ENCODE data around the gene CRLF2. TPM values are rescaled to one million over a fixed set of nuclear protein-coding genes. Genes with fewer than 3 reads are reported as not detected.

Gene CRLF2
- polyA plus RNA-seq, 1 experiment: not detected

GRCh38 chrX:1151378-1152077 lies 60.9 kb downstream of the CRLF2 start:
- Histone ChIP-seq H3K36me3 (ENCODE audit: control insufficient read depth, insufficient read depth, low read length) (no peaks in the 10 kb centered on the region), H3K27me3 (ENCODE audit: control insufficient read depth, insufficient read depth, low read length) (0 out of 2 replicates have a peak, but pooled peaks cover 2% of the 10 kb centered on the region), H3K4me3 (ENCODE audit: low read depth, low read length) (no peak overlapping the region)
- no peak for DNase-seq (ENCODE audit: low read depth)
- POLR2A ChIA-PET: no interaction called here
- CTCF ChIA-PET: no interaction called here
- no peak for TF ChIP-seq CTCF (IDR thresholded peaks at IDR 0.05; ENCODE audit: insufficient read depth, low read depth, low read length)

DNA sequence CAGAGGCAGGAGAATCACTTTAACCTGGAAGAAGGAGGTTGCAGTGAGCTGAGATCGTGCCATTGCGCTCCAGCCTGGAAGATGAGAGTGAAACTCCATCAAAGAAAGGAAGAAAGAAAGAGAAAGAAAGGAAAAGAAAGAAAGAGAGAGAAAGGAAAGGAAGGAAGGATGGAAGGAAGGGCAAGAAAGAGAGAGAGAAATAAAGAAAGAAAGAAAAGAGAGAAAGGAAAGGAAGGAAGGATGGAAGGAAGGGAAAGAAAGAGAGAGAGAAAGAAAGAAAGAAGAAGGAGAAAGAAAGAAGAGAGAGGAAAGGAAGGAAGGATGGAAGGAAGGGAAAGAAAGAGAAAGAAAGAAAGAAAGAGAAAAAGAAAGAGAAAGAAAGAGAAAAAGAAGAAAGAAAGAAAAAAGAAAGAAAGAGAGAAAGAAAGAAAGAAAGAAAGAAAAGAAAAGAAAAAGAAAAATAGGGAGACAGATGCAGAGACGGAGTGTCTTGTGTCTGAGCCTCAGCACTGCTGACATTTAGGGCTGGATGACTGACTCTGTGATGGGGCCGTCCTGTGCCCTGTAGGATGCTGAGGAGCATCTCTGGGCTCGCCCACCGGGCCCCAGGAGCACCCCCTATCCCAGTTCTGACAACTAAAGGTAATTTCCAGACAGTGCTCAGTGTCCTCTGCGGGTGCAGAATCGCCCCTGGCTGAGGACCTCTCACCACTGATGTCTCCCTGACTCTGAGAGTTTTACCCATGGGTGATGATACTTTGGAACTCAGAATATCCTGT lies 61.7 kb downstream of the CRLF2 start:
- Histone ChIP-seq H3K4me3 (ENCODE audit: low read depth, low read length) (no peak overlapping the region), H3K36me3 (ENCODE audit: control insufficient read depth, insufficient read depth, low read length) (no peaks in the 10 kb centered on the region), H3K27me3 (ENCODE audit: control insufficient read depth, insufficient read depth, low read length) (0 out of 2 replicates have a peak, but pooled peaks cover 2% of the 10 kb centered on the region)
- no peak for TF ChIP-seq CTCF (IDR thresholded peaks at IDR 0.05; ENCODE audit: insufficient read depth, low read depth, low read length)
- no peak for DNase-seq (ENCODE audit: low read depth)
- ChIA-PET CTCF (no interaction called here), POLR2A (no interaction called here)

DNA sequence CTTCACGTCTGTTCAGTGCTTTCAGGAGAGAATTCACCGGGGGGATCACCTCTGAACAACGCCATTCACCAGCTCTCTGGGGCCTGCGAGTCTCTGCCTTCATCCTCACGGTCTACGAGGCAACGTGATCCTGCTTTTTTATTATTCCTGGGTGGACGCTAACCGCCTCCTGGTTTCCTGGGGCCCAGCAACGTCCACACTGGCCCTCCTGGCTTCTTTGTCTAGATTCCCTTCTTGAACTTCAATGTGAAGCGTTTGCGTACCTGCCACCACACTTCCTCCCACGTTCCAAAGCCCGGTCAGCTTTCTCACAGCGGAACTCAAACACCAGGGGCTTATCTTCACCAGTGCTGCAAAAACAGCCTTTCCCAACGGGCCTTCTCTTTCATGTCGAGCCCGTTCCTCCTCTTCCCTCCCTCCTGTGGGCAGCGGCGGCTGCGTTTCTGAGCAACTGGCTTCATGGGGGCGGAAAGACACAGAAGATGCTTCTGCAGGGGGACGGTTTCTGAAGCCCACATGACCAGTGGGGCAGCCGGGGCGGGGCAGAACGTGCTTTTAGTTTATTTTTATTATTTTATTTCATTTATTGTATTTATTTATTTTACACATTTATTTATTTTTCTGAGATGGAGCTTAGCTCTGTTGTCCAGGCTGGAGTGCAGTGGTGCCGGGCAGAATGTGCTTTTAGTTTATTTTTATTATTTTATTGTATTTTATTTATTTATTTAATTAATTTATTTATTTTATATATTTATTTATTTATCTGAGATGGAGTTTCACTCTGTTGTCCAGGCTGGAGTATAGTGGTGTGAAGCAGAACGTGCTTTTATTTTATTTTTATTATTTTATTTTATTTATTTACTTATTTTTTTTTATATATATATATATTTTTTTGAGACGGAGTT lies 64.6 kb downstream of the CRLF2 start:
- no peak for TF ChIP-seq CTCF (IDR thresholded peaks at IDR 0.05; ENCODE audit: insufficient read depth, low read depth, low read length)
- Histone ChIP-seq H3K27me3 (ENCODE audit: control insufficient read depth, insufficient read depth, low read length) (0 out of 2 replicates have a peak, but pooled peaks cover 2% of the 10 kb centered on the region), H3K4me3 (ENCODE audit: low read depth, low read length) (no peak overlapping the region), H3K36me3 (ENCODE audit: control insufficient read depth, insufficient read depth, low read length) (no peaks in the 10 kb centered on the region)
- CTCF ChIA-PET: no interaction called here
- no peak for DNase-seq (ENCODE audit: low read depth)
- POLR2A ChIA-PET: no interaction called here

DNA sequence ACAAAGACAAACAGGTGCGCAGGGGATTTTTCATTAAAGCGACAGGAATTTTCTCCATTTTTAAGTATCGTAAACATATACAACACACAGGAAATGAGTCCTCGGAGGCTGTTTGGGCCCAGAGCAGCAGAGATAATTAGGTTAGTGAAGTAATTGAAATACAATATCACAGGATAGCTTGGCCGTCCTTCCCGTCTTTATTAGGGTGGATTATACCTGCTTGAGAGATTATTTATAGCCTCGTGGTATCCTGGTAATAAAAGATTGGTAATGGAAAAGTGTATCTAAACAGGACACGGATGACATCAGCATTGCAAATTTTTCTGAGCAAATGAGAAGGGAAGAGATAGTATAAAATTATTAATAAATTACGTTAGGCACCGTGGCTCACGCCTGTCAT lies 68.2 kb downstream of the CRLF2 start:
- no peaks in the 10 kb centered on the region for H3K36me3 ChIP-seq (ENCODE audit: control insufficient read depth, insufficient read depth, low read length)
- H3K4me3 ChIP-seq (ENCODE audit: low read depth, low read length): no peak overlapping the region
- no peaks in the 10 kb centered on the region for H3K27me3 ChIP-seq (ENCODE audit: control insufficient read depth, insufficient read depth, low read length)
- TF ChIP-seq CTCF (IDR thresholded peaks at IDR 0.05; ENCODE audit: insufficient read depth, low read depth, low read length): no peak
- DNase-seq (ENCODE audit: low read depth): no peak
- CTCF ChIA-PET: no interaction called here
- POLR2A ChIA-PET: no interaction called here

Other genes with a start within 250 kb of the CRLF2 start
- 0.20 and 0.25 TPM in 2 replicates for gene CSF2RA, start 56.2 kb upstream of the CRLF2 start, polyA plus RNA-seq (2011; rRNA removed)
- 0.80 and 1.5 TPM in 2 replicates for gene IL3RA, start 124.1 kb upstream of the CRLF2 start, polyA plus RNA-seq (2011; rRNA removed)
- 376 and 598 TPM in 2 replicates for gene SLC25A6, start 179.5 kb upstream of the CRLF2 start, polyA plus RNA-seq (2011; rRNA removed)
- gene ASMTL, start 240.3 kb upstream of the CRLF2 start, polyA plus RNA-seq (2011; rRNA removed): 22.9 and 33.7 TPM in 2 replicates